Amniotic epithelial cell (primary cell): Measurements from ENCODE around the gene NBEAL2.
"Not testable (repeated sequence)": the region's sequence is repeated elsewhere in the genome, so short reads cannot be mapped to it uniquely, and the experiment has no call there.

Source experiments
- DNase-seq: peaks from one replicate; pipeline ENCODE4 v3.0.0-alpha.2; 2010; ENCODE audit warnings: low read depth

Gene NBEAL2

DNA sequence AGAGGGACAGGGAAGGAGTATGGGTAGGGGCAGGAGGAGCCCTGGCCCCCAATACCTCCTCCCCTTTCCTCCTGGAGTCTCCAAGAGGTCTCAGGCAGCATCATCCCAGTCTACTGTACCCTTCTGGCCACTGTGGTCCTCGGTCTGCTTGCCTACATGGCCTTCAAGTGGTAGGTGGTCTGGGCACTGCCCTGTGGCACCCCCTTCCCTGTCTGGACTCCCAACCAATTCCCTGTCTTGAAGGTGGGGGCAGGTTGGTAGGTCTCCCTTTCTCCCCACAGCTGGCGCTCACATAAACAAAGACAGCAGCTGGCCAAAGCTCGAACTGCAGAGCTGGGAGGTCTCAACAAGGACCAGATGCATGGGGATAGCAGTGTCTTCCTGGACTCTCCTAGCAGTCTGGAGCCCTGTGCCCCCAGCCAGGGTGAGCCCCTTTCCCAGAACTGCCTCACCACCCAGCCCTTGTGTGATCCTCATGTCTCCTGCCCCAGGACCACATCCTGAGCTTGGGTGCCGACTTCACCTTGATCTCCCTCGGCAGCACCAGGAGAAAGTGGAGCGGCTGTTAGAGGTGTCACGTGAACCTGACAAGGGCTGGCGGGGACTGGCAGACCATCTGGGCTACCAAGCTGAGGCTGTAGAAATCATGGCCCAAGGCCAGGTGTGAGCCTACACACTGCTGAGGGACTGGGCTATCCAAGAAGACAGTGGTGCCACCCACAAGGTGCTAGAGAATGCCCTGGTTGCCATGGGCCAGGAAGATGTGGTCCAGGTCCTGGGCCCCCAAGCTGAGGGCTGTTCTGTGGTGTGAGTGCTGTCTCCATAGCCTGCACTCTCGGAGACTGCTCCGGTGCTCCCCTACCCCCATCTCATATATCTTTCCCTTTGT lies 33.1 kb downstream of the NBEAL2 start:
- DNase-seq = no peak

DNA sequence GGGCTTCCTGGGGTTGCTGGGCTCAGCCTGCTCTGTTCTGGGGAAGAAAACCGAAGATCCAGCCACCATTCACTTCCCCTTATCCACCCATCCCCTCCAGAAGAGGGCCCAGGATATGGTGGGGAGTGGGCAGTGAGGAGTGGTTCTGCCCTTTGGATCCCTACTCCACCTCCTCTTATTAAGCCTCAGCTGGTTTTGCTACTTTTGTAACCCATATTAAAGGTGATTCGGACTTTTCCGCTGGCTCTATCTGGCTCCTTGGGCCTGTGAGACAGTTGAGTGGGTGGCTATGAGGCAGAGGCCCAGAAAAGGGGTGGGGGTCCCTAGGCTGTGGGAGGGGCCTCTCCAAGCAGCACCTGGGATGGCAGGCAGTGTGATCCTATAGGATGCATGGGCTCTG lies 33.8 kb downstream of the NBEAL2 start:
- no peak for DNase-seq

DNA sequence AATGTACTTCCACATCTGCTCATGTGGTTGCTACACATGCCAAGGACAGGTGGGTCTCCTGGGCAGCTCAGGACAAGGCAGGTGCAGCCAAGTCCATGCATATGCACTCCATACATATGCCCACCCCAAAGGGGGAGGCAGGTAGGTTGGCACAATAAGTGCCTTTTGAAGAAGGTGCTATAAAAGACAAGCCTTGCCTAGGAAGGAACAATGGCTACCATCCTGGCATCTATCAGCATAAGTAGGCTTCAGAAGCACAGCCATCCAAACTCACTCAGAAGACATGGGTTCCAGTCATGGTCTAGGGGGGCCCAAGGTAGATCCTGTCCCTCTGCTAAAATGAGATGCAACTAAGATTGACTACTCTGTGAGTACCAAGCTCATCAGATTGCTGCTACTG lies 34.6 kb downstream of the NBEAL2 start:
- no peak for DNase-seq

DNA sequence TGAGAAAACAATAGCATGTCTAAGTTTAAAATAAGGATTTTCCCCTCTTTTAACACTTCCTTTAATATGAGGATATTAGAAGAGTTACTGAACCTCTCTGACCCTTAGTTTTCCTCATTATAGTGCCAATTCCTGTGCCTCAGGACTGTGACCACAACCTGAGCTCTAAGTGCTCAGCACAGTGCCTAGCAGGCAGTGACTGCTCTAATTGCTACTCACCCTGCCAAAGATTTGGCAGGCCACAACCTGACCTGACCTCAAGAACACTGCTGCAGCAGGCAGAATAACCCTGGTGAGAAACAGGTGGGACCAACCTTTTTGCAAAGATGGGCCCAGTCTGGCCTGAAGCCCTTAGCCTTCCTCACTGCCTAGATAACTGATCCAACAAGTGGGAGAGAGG lies 35.7 kb downstream of the NBEAL2 start:
- DNase-seq = no peak

DNA sequence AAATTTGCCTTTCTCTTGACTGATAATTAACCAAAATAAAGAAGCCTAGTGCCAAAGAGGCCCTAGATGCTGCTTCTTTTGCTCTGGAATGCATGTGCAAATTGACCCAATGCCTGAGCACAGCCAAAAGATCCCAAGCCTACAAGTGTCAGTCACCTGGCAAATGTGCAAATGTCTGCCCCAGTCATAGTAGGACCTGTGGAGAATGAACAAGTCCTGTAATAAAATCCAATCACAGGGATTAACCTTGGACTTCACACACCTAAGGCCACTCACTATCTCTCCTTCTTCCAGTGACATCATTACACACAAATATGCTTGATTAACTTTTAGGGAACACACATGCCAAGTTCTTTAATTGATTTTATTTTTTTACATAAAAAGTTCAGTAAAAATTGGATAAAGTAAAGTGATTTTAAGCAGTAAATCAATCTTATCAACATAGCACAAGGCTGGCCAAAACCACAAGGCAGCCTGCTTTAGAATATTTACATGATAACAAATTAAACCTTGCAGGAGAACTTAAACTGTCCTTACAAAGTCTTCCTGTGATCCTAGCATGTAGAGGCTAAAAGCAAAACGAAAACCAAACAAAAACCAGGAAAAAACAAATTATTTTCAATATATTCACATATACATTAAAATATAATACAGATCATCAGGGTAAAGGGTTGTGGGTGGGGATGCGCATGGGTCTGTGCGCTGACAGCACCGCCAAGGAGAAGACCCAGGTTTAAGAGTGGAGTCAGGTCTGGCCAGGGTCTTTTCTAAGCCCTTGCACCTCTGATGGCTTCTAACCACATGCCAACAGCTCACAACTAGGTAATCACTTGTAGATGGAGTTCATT lies 36.8 kb downstream of the NBEAL2 start:
- DNase-seq = peak; percentile 55

DNA sequence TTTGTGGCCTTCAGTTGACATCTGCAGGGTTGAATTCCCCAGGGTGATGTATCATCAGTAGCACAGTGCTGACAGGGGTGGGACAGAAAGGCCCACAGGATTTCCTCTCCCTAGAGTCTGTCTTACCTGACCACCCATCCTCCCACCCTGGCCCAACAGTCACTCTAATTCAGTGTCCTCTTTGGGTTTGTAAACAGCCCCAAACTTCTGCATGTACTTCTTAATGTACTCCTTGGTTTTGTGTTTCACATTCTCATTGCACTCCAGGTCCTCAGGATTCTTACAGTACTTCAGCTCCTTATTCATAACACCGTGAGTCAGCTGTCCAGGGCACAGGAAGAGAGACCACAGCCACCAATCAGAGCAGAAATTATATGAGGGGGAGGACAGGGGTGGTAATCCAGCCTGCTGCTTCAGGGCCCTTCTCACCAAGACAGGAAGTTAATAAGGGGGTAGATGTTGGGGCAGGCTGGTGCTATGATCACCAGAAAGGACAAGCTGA lies 37.5 kb downstream of the NBEAL2 start:
- peak; percentile 95 for DNase-seq

DNA sequence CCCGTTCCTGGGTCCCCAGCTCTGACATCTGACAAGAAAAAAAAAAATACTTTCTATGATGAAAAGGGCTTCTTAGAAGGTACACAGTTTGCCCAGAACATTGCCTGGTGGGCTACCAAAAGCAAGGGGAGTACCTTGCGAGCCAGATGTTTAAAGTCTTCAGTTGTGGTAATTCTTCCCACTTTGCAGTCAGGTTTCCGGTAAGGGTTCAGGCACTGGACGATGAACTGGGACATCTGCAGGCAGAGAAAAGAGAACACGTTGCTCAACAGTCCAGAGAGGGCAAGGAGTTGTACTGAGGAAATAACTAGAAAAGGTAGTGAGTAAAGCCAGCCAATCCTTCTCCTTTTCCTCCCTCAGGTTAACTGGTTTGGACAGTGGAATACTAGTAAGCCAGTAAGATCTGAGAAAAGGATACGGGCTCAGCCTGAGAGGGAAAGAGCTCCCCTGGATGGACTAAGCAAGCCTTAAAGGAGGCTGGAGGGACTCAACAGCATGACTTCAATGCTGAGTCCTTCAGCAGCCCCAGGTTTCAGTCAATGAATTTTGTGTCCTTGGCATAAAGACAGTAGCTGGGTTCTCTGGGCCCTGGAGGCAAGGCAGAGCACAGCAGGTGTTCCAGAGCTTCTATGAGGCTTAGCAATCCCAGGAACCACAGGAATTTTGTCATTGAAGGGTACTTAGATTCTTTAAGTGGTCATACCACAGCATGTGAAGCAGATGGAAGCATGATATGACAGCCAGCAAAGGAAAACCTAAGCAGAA lies 38.2 kb downstream of the NBEAL2 start:
- DNase-seq = peak; percentile 63

DNA sequence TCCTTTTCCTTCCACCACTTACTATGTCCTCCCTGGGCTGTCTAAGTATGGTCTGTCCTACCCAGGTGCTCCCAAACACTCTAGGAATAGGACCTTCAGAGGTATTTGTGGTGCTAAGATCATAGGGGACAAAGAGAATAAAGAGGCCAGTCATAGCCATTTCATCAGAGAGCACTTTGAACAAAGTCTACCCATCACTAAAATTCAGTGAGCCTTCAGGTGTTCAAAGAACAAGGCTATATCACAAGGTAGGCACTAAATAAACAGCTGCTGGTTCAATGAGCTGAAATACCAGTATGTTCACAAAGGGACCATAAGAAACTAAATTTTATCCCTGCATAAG lies 38.8 kb downstream of the NBEAL2 start:
- no peak for DNase-seq

DNA sequence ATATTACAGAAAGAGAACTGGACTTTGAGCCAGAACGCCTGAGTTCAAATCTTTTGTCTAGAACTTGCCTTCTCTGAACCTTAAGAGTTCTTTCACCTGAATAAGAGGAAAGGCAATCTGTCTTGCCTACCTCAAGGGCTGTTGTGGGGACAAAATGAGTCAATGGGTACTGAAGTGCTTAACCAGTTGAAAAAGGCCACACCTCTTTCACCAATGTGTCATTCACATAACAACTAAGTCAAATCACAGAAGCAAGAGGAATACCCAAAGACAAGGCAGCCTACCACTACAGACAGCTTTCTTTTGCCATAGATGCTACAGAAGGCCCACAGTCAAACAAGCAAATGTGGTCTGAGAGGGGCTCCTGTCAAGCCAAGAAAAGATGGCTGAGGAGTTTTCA lies 39.7 kb downstream of the NBEAL2 start:
- no peak for DNase-seq

DNA sequence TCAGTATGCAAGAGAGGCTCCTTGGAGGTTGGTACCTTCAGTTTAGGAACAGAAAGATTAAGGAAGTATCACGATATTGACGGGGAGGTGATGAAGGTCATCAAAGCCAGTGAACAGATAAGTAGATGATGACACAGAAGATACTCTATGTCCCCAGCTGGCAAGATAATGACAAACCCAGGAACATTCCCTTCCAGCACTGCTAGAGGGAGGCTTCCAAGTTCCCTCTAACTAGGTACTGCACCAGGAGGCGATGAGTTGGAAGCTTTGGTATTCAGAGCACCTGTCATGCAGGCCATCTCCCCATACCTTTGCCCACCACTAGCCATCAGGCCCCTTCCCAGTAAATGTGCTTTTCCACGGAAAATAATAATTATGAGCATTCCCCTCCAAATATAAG lies 40.8 kb downstream of the NBEAL2 start:
- DNase-seq = no peak

DNA sequence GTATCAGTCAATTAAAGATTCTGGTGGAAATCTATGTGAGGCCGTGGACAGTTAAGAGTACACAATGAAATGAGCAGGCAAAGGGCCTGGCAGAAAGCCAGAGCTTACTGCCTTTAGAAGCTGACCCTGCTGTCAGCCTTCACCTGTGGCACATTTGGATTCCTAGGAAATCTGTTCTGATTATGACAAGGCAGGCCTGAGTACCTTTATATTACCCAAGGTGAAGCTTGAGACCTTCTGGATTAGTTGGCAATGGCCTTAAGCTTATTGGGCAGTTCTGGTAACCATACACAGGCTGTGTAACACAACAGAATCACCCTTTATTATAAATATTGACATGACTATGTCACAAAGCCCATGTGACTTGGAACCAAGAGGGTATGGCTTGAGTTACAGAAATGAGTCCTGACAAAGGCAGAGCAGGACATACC lies 43.2 kb downstream of the NBEAL2 start:
- DNase-seq = peak; percentile 25

DNA sequence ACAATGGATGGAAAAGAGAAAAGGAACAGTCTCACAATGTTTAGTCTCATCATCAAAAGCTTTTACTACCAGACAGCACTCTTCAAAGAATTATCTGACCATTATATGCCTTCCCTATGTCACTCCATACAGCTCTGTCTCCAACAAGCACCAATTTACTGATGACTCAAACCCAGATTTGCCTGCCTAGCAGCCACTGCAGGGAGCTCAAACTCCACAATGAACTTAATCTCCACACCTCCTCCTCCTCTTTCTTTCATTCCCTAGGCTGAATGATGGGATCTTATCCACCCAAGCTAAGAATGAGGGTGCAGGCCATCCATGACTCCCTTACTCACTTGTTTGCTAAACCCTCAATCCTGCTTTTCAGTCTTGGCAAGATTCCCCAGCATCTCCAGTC lies 45.5 kb downstream of the NBEAL2 start:
- DNase-seq = peak; percentile 89

DNA sequence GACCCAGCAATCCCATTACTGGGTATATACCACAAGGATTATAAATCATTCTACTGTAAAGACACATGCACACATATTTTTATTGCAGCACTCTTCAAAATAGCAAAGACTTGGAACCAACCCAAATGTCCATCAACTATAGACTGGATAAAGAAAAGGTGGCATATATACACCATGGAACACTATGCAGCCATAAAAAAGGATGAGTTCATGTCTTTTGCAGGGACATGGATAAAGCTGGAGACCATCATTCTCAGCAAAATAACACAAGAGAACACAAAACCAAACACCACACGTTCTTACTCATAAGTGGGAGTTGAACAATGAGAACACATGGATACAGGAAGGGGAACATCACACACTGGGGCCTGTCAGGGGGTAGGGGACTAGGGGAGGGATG lies 47.0 kb downstream of the NBEAL2 start:
- DNase-seq = not testable (repeated sequence)

DNA sequence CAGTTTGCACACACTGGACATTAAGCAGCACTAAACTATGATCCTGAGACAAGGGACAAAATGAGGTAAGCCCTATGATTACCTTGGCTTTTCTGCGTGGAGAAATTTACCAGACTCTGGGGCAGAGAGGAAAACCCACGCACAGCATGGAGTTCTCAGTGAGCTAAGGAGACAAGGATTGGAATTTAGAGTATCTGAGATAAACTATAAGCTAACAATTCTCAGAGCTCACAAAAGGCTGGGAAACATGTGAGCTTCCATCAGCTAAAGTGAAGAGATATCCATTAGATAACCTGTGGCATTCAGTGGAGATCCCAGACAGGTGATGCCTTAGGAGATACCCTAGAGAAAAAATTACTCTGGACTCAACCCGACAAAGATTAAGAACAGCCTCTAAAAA lies 48.7 kb downstream of the NBEAL2 start:
- DNase-seq = peak; percentile 47

DNA sequence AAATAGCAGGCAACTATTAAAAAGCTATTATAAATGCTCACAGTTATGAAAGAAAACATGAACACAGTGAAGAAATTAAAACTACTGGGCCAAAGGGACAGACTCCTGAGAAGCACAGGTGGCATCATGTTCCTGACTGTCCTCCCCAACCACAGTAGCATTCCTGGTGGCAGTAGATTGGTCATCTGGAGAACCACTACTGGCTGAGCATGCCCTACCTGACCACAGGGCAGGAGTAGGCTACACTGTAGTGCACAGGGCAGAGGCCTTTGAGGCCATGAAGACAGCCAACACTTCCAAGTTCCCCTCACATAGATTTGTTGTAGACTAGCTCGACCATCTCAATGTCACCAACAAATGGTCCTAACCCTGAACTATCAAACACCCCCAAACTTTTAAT lies 49.2 kb downstream of the NBEAL2 start:
- no peak for DNase-seq

DNA sequence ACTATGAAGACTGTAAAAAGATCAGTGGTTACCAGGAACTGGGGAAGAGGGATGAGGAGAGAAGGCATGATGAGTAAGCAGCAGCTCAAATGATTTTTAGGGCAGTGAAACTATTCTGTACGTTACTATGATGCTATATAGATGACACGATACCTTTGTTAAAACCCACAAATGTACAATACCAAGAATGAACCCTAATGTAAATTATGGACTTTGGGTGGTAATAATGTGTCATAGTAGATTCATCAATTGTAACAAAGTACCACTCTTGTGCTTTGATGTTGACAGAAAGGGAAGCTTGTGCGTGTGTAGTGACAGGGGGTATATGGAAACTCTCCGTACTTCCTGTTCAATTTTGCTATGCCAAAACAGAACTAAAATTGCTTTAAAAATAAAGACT lies 51.6 kb downstream of the NBEAL2 start:
- DNase-seq = not testable (repeated sequence)

DNA sequence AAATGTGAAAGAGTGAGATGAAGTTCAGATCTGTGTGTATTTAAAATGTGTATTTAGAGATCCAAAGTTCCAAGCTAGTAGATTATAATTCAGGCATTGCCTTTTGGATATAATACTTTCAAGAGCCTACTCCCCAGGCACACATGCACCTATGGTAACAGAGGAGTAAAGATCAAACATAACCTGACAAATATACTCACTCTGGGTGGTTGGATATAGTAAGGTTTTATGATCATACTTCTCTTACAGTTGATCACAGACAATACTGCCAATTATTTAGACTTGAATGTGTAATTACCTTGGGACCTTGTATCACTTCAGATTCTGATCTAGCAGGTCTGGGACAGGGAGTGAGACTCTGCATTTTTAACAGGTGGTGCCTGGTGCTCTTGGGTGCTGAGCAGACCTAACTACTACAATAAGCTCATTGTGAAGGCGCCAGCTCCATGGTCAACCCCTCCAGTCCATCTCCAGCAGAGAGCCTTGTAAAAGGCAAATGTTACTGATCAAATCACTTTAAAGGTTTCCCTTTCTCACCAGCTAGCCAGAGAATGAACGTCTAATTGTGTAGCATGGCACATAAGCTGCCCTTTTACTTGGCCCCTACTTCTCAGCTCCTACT lies 55.5 kb downstream of the NBEAL2 start:
- DNase-seq = no peak

DNA sequence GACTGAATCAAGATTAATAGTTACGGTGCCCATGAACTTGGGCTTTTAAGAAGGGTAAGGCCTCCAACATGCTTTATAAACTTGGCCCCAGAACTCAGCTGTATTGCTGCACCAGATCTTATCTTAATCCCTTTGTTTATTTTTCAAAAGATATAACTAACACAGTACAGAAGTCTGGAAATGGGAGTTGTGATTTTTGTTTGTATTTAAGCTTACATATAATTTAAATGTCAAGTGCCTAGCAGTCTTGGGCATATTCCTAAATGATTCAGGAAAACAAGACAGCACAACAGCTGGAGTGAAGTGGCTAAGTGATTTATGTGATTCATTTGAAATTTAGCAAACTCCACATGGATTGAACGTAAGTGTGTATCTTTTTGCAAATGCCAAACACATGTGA lies 56.2 kb downstream of the NBEAL2 start:
- peak; percentile 90 for DNase-seq

DNA sequence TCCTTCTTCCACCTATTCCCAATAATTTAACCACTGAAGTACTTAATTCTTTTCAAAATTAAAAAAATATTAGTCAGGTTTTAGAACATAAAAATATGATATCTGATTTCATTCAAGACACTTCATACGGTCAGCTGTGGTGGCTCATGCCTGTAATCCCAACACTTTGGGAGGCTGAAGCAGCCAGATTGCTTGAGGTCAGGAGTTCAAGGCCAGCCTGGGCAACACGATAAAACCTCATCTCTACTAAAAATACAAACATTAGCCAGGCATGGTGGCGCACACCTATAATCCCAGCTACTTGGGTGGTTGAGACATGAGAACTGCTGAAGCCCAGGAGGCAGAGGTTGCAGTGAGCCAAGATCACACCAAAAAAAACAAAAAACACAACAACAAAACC lies 56.7 kb downstream of the NBEAL2 start:
- no peak for DNase-seq

DNA sequence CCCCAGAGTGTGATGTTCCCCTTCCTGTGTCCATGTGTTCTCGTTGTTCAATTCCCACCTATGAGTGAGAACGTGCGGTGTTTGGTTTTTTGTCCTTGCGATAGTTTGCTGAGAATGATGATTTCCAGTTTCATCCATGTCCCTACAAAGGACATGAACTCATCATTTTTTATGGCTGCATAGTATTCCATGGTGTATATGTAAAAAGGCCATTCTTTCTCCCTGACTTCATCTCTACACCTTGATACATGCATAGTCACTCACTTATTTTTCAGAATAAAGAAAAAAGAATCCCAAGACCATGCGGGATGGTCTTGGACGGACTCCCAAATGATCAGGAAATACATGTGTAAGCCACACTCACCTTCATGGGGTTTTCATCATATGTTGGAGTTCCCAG lies 57.8 kb downstream of the NBEAL2 start:
- DNase-seq = not testable (repeated sequence)

DNA sequence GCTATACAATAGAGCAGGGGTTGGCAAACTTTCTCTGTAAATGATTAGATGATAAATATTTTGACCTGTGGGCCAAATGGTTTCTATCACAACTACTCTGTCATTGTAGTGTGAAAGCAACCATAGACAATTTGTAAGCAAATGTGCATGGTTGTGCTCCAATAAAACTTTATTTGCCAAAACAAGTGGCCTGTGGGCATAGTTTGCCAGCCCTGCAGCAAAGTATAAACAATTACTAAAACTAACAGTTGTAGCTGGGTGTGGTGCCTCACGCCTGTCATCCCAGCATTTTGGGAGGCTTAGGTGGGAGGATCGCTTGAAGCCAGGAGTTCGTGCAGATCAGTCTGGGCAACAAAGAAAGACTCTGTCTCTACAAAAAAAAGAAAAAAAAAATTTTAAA lies 61.6 kb downstream of the NBEAL2 start:
- DNase-seq = no peak

DNA sequence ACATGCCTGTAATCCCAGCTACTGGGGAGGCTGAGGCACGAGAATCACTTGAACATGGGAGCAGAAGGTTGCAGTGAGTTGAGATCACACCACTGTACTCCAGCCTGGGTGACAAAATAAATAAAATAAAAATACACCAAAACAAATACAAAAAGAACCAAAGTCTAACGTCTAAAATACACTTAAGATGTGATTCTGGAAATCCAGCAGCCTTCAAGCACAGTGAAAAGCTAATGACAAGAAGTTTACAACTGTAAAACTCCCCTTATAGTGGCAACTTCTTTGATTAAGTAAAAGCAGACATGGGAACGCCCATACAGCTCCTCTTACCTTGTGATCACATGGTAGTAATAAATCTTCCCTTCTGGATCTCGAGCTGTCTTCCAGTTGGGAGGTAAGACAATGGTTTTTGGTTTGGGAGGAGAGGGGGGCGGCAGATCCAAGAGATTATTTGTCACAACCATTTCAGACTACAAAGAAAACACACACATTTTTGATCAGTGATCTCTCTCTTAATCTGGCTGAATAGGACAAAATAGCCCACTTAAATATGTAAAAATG lies 62.8 kb downstream of the NBEAL2 start:
- DNase-seq = no peak
